Tibial nerve (tissue), 4 donors: ENCODE data around the gene LEFTY2. TPM values are rescaled to one million over a fixed set of nuclear protein-coding genes. Genes with fewer than 3 reads are reported as not detected.
"Not testable (repeated sequence)": the region's sequence is repeated elsewhere in the genome, so short reads cannot be mapped to it uniquely, and the experiment has no call there.

ENCODE experiments used
- DNase-seq, 2 donors: peaks; one replicate each; pipeline ENCODE4 v3.0.0-alpha.2; 2019; ENCODE audit warnings: low spot score in 2 of 2
- H3K27ac ChIP-seq, 4 donors: fragments of 200-600 bp; sonication (generic) in 3 of 4; one replicate each; pipeline ENCODE4 v1.5.1; 2017 to 2019; ENCODE audit warnings: mild to moderate bottlenecking in 1 of 4
- H3K27me3 ChIP-seq, 2 donors: fragments of 200-600 bp; sonication (generic) in 1 of 2; one replicate each; pipeline versions ENCODE4 v1.5.1 to v1.6.0; 2017 to 2019
- H3K36me3 ChIP-seq, 3 donors: fragments of 200-600 bp; sonication (generic); one replicate each; pipeline ENCODE4 v1.5.1; 2018 to 2019
- H3K4me1 ChIP-seq, 4 donors: fragments of 200-600 bp; sonication (generic) in 3 of 4; one replicate each; pipeline ENCODE4 v1.5.1; 2017 to 2019
- H3K4me3 ChIP-seq, 4 donors: fragments of 200-600 bp; sonication (generic) in 3 of 4; one replicate each; pipeline ENCODE4 v1.5.1; 2017 to 2019; ENCODE audit warnings: mild to moderate bottlenecking in 1 of 4, moderate library complexity in 1 of 4
- H3K9me3 ChIP-seq, 4 donors: fragments of 200-600 bp; sonication (generic) in 3 of 4; one replicate each; pipeline ENCODE4 v1.5.1; 2017 to 2019
- CTCF ChIP-seq, 5 experiments: fragments of 200-600 bp in 3 of 5; fragments of 450-650 bp in 2 of 5; sonication (generic) in 3 of 5; IDR thresholded peaks; one replicate each; pipeline ENCODE4 v1.5.1; 2016 to 2019; ENCODE audit warnings: antibody characterized with exemption in 5 of 5, mild to moderate bottlenecking in 3 of 5, moderate library complexity in 2 of 5
- EP300 ChIP-seq, 2 donors: sonication (generic); formaldehyde crosslinking; IDR thresholded peaks; one replicate each; pipeline ENCODE4 v1.6.1; 2017; ENCODE audit warnings: antibody characterized with exemption in 2 of 2, mild to moderate bottlenecking in 1 of 2
- POLR2A ChIP-seq, 2 donors: fragments of 450-650 bp; IDR thresholded peaks; one replicate each; pipeline ENCODE4 v1.6.1; 2017; ENCODE audit warnings: antibody characterized with exemption in 2 of 2, mild to moderate bottlenecking in 2 of 2, moderate library complexity in 2 of 2
- WGBS, 2 donors: methylation state at CpG; one replicate each; pipeline ENCODE4 v1.1.5; 2018; 5-methylcytosine and 5-hydroxymethylcytosine counted together
- total RNA-seq, 4 donors: library from RNA; depleted of rRNA; stranded (reverse); fragments of >200 nt; gene quantifications; one replicate each; pipeline ENCODE4 v1.1.0, GENCODE V29; 2016

Gene LEFTY2
- total RNA-seq, 4 donors from 2014 or later = not detected

GRCh38 chr1:225972344-225973152 is 31.5 kb upstream of the LEFTY2 start:
- H3K4me3 ChIP-seq = no peak overlapping the region
- H3K4me1 ChIP-seq = peaks cover 0 to 2% (median 0%) of the 10 kb centered on the region in 4 donors
- no peak for DNase-seq
- WGBS, 2 donors = 95% methylated on average over 15 of the region's 15 CpGs
- H3K27me3 ChIP-seq = no peaks in the 10 kb centered on the region
- H3K27ac ChIP-seq = no peak overlapping the region
- no peaks in the 10 kb centered on the region for H3K9me3 ChIP-seq
- TF ChIP-seq POLR2A (IDR thresholded peaks at IDR 0.05) = no peak
- TF ChIP-seq EP300 (IDR thresholded peaks at IDR 0.05) = no peak
- no peak for TF ChIP-seq CTCF (IDR thresholded peaks at IDR 0.05)
- H3K36me3 ChIP-seq = peaks cover 0 to 6% (median 0%) of the 10 kb centered on the region in 3 donors

GRCh38 chr1:225970592-225971157 is 29.7 kb upstream of the LEFTY2 start:
- H3K4me3 ChIP-seq, H3K36me3 ChIP-seq, H3K9me3 ChIP-seq, DNase-seq, H3K4me1 ChIP-seq, H3K27me3 ChIP-seq, H3K27ac ChIP-seq: not testable (repeated sequence)
- 90 to 91% methylated on average over 16 of the region's 16 CpGs for WGBS, 2 donors

- H3K36me3 ChIP-seq, DNase-seq, H3K4me3 ChIP-seq, H3K27ac ChIP-seq, H3K4me1 ChIP-seq, H3K9me3 ChIP-seq, H3K27me3 ChIP-seq: not testable (repeated sequence)
- 95 to 100% methylated on average over 8 to 24 of the region's 28 CpGs for WGBS, 2 donors
Observed at GRCh38 chr1:225969751-225970150, 28.7 kb upstream of the LEFTY2 start.

- peaks cover 0 to 12% of the 10 kb centered on the region in 2 donors for H3K27me3 ChIP-seq
- 80% methylated on average over 5 of the region's 5 CpGs for WGBS, 2 donors
- no peak overlapping the region for H3K27ac ChIP-seq
- H3K36me3 ChIP-seq = no peaks in the 10 kb centered on the region
- no peak for DNase-seq
- H3K9me3 ChIP-seq = no peaks in the 10 kb centered on the region
- TF ChIP-seq EP300 (IDR thresholded peaks at IDR 0.05) (no peak), CTCF (IDR thresholded peaks at IDR 0.05) (no peak), POLR2A (IDR thresholded peaks at IDR 0.05) (no peak)
- peaks cover 0 to 5% (median 0%) of the 10 kb centered on the region in 4 donors for H3K4me1 ChIP-seq
- H3K4me3 ChIP-seq = no peak overlapping the region
Observed at GRCh38 chr1:225965231-225965630, 24.2 kb upstream of the LEFTY2 start.

GRCh38 chr1:225963735-225964530 is 22.9 kb upstream of the LEFTY2 start:
- Histone ChIP-seq H3K27me3 (peaks cover 0 to 12% of the 10 kb centered on the region in 2 donors), H3K4me1 (peaks cover 0 to 5% (median 0%) of the 10 kb centered on the region in 4 donors), H3K27ac (no peak overlapping the region), H3K4me3 (no peak overlapping the region), H3K36me3 (no peaks in the 10 kb centered on the region), H3K9me3 (no peaks in the 10 kb centered on the region)
- DNase-seq = no peak
- WGBS, 2 donors = 92 to 93% methylated on average over 15 of the region's 15 CpGs
- TF ChIP-seq EP300 (IDR thresholded peaks at IDR 0.05) (no peak), CTCF (IDR thresholded peaks at IDR 0.05) (no peak), POLR2A (IDR thresholded peaks at IDR 0.05) (no peak)
